ENCODE results near the gene AEBP2. TPM values are rescaled to one million over a fixed set of nuclear protein-coding genes. Genes with fewer than 3 reads are reported as not detected.
"Not testable (repeated sequence)": the region's sequence is repeated elsewhere in the genome, so short reads cannot be mapped to it uniquely, and the experiment has no call there.

Gene AEBP2
- total RNA-seq, 4 donors from 2014 or later, result 27.9 to 57.5 (median 41.1) TPM

GRCh38 chr12:19474147-19474546 is 34.9 kb downstream of the AEBP2 start:
- peak overlapping the region in 1 of 3 donors; percentile 8 for H3K27ac ChIP-seq
- no peak overlapping the region for H3K4me3 ChIP-seq (replicated peaks in 1 of 3)
- peaks cover 0 to 3% of the 10 kb centered on the region in 2 donors for H3K4me1 ChIP-seq
- H3K36me3 ChIP-seq, result peaks cover 0 to 4% of the 10 kb centered on the region in 2 donors
- no peaks in the 10 kb centered on the region for H3K9me3 ChIP-seq
- no peak for TF ChIP-seq CTCF (IDR thresholded peaks at IDR 0.05)
- TF ChIP-seq POLR2A (IDR thresholded peaks at IDR 0.05), result no peak
- H3K27me3 ChIP-seq, result no peaks in the 10 kb centered on the region
- no peak for DNase-seq
- intact Hi-C loops (cut with DNase I), result no loop called here

- H3K27me3 ChIP-seq; H3K27ac ChIP-seq; H3K4me3 ChIP-seq (replicated peaks in 1 of 3); DNase-seq; intact Hi-C loops (cut with DNase I); H3K4me1 ChIP-seq; H3K36me3 ChIP-seq; H3K9me3 ChIP-seq: not testable (repeated sequence)
- WGBS, 2 donors, result 96% methylated on average over 4 of the region's 4 CpGs
Measured at GRCh38 chr12:19475884-19476505, 36.7 kb downstream of the AEBP2 start.

GRCh38 chr12:19477071-19477470 is 37.8 kb downstream of the AEBP2 start:
- TF ChIP-seq POLR2A (IDR thresholded peaks at IDR 0.05) (no peak), CTCF (IDR thresholded peaks at IDR 0.05) (no peak)
- peaks cover 3% of the 10 kb centered on the region in 2 donors for H3K4me1 ChIP-seq
- H3K27me3 ChIP-seq, result no peaks in the 10 kb centered on the region
- intact Hi-C loops (cut with DNase I), result no loop called here
- H3K9me3 ChIP-seq, result no peaks in the 10 kb centered on the region
- peaks cover 0 to 4% of the 10 kb centered on the region in 2 donors for H3K36me3 ChIP-seq
- 94 to 96% methylated on average over 8 of the region's 8 CpGs for WGBS, 2 donors
- DNase-seq, result no peak
- H3K27ac ChIP-seq, result no peak overlapping the region
- H3K4me3 ChIP-seq (replicated peaks in 1 of 3), result no peak overlapping the region

GRCh38 chr12:19480459-19480858 is 41.2 kb downstream of the AEBP2 start:
- no peaks in the 10 kb centered on the region for H3K36me3 ChIP-seq
- intact Hi-C loops (cut with DNase I), result no loop called here
- H3K27me3 ChIP-seq, result no peaks in the 10 kb centered on the region
- no peak overlapping the region for H3K27ac ChIP-seq
- WGBS, 2 donors, result 100% methylated on average over 1 of the region's 1 CpG
- H3K9me3 ChIP-seq, result no peaks in the 10 kb centered on the region
- TF ChIP-seq CTCF (IDR thresholded peaks at IDR 0.05) (no peak), POLR2A (IDR thresholded peaks at IDR 0.05) (no peak)
- no peak for DNase-seq
- H3K4me3 ChIP-seq (replicated peaks in 1 of 3), result no peak overlapping the region
- H3K4me1 ChIP-seq, result peaks cover 4 to 21% of the 10 kb centered on the region in 2 donors

GRCh38 chr12:19482036-19482435 is 42.7 kb downstream of the AEBP2 start:
- Histone ChIP-seq H3K36me3 (no peaks in the 10 kb centered on the region), H3K9me3 (no peaks in the 10 kb centered on the region), H3K4me3 (replicated peaks in 1 of 3) (no peak overlapping the region), H3K27me3 (no peaks in the 10 kb centered on the region), H3K27ac (no peak overlapping the region), H3K4me1 (peaks cover 4 to 22% of the 10 kb centered on the region in 2 donors)
- DNase-seq, result no peak
- 85% methylated on average over 3 of the region's 3 CpGs for WGBS, 2 donors
- TF ChIP-seq POLR2A (IDR thresholded peaks at IDR 0.05) (no peak), CTCF (IDR thresholded peaks at IDR 0.05) (no peak)
- intact Hi-C loops (cut with DNase I), result no loop called here
